GM21515 (cell line): Measurements from ENCODE around the gene TOP3B.

Source experiments
- ATAC-seq: cut with Tn5 transposase; IDR thresholded peaks from one replicate; pipeline ENCODE4 v1.9.1; 2021; ENCODE audit not compliant: unreplicated experiment

Gene TOP3B, protein sequence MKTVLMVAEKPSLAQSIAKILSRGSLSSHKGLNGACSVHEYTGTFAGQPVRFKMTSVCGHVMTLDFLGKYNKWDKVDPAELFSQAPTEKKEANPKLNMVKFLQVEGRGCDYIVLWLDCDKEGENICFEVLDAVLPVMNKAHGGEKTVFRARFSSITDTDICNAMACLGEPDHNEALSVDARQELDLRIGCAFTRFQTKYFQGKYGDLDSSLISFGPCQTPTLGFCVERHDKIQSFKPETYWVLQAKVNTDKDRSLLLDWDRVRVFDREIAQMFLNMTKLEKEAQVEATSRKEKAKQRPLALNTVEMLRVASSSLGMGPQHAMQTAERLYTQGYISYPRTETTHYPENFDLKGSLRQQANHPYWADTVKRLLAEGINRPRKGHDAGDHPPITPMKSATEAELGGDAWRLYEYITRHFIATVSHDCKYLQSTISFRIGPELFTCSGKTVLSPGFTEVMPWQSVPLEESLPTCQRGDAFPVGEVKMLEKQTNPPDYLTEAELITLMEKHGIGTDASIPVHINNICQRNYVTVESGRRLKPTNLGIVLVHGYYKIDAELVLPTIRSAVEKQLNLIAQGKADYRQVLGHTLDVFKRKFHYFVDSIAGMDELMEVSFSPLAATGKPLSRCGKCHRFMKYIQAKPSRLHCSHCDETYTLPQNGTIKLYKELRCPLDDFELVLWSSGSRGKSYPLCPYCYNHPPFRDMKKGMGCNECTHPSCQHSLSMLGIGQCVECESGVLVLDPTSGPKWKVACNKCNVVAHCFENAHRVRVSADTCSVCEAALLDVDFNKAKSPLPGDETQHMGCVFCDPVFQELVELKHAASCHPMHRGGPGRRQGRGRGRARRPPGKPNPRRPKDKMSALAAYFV

DNA sequence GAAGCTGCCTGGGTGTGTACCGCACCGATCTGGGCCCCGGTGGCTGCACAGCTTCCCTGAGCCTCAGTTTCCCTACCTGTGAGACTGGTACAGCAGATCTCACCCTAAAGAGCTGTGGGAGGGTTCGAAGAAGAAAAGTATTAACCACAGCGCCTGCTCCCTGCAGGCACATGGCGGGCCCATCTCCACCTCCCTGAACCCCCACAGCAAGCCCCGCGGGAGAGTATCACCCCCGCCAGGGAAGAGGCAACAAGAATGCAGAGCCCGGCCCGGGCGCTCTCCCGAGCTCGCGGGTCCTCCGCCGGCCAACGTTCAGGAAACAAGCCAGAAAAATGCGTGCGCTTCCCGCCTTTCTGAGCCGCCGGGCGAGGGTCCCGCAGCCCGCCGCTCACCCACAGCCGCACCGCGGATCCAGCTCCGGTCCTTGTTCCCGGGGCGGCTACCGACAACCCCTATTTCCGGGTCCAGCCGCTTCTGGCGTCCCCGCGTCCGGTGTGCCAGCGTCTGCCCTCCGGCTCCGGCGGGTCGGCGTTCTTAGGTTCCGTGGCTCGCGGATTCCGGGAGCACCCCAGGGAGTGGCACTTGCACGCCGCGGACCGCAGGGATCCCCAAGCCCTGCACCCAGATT is at the start of gene TOP3B:
TSS of gene TOP3B (minus strand) at position 450 of the 628 bp plus-strand sequence. CDS start 7,078 bp downstream, outside the sequence.
- ATAC-seq = peak; percentile 69

DNA sequence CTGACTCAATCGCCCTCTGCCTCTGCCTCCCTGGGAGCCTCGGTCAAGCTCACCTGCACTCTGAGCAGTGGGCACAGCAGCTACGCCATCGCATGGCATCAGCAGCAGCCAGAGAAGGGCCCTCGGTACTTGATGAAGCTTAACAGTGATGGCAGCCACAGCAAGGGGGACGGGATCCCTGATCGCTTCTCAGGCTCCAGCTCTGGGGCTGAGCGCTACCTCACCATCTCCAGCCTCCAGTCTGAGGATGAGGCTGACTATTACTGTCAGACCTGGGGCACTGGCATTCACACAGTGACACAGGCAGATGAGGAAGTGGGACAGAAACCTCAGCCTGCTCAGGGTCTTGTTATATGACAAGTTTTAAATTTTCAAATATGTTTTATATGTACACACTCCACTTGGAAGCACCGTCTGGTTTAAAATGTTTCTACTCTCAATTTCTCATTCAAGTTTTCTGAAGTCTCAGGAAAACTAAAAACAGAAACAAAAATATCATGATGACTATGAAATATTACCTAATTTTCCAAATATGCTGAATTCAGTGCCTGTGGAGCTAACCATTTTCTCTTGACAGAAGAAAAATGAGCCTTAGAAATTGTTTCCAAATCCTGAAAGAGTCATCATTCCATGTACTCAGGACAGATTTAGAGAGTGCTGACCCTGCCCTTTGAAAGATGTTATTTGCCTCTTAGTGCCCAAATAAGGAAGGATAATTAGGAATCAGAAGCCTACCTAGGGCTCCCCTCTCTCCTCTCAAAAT is 48.8 kb upstream of the TOP3B start:
- ATAC-seq = no peak

DNA sequence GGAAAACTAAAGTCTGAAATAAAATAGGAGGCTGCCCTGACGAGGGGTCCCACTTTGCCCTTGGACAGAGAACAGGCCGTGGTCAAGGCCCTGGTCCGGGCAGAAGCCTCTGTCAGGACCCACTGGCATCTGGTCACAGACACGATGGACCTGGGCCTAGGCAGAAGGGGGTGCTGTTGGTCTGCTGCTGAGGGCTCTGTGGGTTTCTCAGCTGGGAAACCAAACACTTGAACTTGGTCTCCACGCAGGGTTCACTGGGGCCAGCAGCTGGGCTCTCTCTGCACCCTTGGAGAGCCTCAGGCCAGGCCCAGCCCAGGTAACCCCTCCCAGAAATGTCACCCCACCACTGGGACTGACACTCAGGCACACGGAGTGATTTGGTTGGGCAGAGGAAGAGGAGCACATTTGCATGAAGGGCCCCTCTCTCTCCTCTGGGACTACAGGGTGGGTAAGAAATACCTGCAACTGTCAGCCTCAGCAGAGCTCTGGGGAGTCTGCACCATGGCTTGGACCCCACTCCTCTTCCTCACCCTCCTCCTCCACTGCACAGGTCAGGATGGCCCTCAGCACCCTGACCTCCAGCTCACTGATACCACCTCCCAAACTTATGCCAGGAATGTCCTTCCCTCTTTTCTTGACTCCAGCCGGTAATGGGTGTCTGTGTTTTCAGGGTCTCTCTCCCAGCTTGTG is 48.1 kb upstream of the TOP3B start:
- ATAC-seq = peak; percentile 44

DNA sequence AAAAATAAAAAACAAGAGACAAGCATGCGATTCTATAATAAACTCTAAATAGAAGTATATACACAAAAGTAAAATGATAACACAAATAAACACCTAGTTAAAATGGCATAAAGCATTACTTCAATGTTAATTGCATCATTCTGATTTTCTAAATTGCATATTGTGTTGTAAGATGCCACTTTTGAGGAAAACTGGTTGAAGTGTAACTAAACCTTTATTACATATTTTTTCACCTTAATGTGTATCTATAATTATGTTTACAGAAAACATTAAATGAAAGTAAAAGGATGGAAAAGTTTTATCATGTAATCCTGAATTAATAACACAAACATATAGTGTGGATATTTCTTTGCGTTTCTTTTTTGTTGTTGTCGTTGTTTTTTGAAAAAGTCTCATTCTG is 45.4 kb upstream of the TOP3B start:
- no peak for ATAC-seq

DNA sequence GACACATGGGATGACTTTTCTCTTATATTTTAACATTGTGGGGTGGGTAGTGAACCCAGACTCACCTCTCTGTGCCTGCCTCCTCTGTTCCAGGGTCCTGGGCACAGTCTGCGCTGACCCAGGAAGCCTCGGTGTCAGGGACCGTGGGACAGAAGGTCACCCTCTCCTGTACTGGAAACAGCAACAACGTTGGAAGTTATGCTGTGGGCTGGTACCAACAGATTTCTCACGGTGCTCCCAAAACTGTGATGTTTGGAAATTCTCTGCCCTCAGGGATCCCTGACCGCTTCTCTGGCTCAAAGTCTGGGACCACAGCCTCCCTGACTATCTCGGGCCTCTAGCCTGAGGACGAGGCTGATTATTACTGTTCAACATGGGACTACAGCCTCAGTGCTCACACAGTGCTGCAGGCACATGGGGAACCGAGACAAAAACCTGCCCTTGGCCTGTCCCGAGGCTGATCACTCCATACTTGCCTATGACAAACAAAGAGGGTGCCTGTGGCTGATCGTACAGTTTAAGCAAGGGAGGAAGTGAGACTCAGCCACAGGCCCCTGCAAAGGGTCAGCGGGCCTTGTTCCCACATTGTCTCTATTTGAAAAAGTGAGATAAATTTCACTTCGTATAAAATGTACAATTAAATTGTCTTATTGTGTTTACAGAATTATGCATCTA is 43.7 kb upstream of the TOP3B start:
- ATAC-seq = peak; percentile 53

DNA sequence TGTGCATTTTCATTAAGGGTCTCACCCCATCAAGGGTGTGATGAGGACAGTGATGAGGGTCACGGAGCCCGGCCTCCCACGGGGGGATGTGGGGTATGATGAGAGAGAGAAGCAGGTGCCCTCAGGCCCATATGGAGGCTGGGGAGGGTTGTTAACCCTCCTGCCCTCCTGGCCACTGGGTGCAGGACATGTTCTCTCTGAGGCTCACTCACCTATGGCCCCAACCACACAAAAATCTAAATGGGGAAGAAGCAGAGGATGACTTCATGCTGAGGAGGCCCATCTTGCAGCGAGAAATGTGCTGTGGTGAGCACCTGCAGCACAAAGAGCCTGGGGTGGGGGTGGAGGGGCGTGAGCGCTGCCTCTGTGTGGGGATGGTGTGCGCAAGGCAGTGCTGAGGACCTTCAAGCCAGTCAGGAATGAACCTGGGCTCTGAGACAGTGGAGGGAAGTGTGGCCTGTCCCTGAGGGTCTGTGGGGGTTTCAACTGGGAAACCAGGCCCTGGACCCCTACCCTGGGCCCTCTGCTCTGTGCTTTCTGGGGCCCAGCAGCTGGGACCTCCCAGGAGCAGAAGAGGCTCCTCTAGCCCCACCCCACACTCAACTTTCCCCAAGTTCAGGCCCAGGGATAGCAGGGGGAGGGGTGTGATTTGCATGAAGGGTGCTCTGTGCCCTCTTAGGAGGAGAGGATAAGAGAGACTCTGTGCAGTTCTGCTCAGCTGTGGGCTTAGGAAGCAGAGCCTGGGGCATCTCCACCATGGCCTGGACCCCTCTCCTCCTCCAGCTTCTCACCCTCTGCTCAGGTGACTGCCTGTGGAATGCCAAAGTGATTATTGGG is 43.0 kb upstream of the TOP3B start:
- no peak for ATAC-seq

DNA sequence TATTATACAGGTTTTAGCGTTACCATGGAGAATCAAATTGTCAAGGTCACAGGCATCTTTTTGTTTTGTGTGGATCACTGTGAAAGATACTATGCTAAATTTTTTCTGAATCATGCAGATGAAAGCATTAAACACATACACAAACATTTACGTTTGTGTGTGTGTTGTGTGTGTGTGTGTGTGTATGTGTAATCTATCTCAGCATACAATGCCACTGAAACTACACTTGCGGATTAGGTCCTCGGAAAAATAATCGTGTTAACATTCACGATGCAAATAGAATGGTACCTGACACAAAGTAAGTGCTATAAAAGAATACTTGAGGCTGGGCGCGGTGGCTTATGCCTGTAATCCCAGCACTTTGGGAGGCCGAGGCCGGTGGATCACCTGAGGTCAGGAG is 41.9 kb upstream of the TOP3B start:
- no peak for ATAC-seq

DNA sequence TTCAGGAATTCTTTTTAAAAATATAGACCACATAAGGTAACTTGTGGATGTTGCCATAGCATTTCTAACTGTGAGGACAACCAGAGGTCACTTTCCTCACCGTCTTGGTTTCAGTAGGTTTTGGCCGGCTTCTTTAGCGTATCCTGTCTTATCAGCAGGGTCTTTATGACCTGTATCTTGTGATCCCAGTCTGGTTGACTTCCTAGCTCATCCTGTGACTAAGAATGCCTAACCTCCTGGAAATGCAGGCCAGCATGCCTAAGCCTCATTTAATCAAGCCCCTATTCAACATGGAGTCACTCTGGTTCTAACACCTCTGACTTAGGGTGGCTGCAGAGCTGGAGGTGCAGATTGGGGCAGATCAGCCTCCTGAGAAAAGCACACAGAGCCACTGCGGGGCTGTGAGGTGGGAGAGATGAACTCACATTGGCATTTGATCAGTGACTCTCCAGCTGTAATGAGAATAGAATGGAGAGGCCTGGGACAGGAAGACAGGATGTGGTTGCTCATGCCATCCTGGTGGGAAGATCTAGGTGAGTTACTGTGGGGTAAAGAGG is 41.1 kb upstream of the TOP3B start:
- ATAC-seq = no peak

DNA sequence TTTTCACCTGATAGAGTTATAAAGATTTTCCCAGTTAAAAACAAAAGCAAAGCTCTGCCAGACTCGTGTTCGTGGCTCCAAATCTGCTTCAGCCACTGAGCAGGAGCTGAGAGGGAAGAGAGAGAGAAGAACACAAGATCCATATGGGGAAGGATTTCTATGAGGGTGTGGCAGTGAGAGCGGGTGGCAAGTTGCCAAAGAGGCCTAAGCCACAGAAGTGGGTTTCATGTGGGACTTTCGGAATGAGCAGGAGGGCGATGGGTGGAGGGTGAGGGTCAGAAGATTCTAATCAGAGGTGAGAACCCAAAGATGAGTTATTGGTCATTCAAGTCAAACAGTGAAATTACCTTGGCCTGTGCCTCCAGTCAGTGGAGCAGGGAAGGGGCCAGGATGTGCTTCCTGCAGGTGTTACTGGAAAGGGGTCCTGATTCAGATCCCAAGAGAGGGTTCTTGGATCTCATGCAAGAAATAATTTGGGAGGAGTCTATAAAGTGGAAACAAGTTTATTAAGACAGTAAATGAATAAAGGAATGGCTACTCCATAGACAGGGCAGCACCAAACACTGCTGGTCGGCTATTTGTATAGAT is 40.5 kb upstream of the TOP3B start:
- no peak for ATAC-seq

DNA sequence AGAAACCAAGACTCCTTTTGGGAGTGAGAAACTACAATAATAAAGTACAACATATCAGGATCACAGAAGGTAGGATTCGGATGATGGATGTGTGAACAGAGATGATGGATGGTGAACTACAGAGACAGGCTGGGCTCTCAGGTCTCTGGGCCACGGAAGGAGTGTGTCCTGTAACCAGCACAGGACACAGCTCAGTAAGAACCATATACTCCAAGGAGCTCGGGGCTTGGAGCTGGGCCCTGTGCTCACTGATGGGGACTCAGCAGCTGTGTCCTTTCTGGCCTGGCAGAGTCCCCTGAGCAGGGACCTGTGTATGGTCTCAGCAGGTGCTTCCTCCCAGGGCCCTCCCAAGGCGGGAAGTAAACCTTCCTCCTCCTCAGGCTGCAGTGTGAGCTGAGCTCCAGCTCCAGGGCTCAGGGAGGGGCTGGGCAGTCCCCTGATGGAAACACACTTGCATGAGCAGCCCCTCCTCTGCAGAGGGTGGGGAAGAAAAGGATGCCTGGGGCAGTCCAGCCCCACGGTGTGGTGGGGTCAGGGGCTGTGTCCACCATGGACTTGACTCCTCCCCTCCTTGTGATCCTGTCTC is 39.8 kb upstream of the TOP3B start:
- ATAC-seq = no peak

DNA sequence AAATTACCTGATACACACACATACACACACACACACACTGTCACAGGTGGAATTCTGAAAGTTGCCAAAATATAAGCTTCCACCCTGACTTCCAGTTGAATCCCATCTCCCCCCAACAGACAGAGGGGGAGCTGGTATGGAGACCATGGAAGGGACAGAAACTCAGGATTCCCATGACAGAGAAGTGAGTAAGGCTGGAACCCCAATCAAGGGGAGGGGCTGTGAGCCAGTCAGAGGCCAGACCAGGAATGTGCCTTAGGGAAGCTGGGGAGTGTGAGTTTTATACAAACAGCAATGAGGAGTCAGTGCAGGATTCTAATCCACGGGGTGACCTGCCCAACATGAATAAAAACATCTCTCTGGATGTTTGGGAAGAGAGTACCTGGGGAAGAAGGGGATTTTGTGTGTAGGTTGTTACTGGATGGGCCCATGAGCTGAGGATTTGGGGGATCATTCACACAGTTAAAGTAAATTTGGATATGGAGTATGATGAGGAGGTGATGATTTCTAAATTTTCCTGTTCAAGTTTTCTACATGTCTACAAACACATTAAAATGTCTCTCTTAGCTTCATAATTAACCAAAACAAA is 38.7 kb upstream of the TOP3B start:
- no peak for ATAC-seq

DNA sequence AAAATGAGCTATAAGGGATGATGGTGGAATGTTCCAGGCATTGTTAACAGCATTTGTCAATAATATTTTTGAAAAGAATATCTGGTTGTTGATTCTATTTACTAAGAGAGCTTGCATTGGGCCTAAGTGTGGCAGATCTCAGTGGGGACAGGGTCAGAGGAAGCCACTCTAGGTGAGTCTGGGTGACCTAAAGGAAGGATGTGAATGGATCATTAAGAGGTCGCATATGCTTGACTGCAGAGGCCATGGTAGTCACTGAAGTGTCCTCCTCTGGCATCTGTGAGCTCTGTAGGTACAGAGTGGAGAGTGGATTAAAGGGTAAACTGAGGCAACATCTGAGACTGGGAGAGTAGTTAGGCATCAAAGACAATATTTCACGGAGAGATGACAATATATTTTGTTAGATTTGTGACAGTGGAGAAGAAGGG is 37.9 kb upstream of the TOP3B start:
- no peak for ATAC-seq

DNA sequence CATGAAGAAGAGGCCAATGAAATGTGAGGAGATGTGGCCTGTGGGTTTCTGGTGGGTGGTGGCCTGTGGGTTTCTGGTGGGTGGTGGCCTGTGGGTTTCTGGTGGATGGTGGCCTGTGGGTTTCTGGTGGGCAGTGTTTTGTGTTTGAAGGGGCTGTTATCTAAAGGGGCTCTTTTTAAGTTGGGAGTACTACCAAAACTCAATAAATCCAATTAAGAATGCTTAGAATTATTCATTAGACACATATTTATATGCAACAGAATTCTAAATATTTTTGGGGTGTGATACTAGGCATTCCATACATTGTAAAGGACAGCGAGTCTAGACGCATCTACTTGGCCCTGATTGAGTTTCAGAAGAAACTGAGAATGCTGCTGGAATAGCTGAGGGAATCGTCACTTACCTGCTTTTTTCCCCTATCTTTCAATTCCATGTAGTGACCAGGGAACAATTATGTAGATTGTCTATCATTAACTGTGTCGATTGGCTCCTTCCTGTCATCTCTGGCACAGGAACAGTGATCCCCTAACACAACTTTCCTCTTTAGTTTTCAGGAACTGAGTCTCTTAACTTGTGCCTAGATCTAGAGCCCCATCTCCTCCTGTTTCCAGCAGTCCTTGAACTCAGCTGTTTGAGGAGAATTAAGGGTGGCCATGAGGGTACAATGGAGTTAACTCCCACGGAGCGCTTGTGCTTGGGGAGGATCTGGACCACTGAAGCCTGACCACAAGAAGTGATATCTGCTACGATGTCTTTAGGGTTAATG is 37.3 kb upstream of the TOP3B start:
- no peak for ATAC-seq

DNA sequence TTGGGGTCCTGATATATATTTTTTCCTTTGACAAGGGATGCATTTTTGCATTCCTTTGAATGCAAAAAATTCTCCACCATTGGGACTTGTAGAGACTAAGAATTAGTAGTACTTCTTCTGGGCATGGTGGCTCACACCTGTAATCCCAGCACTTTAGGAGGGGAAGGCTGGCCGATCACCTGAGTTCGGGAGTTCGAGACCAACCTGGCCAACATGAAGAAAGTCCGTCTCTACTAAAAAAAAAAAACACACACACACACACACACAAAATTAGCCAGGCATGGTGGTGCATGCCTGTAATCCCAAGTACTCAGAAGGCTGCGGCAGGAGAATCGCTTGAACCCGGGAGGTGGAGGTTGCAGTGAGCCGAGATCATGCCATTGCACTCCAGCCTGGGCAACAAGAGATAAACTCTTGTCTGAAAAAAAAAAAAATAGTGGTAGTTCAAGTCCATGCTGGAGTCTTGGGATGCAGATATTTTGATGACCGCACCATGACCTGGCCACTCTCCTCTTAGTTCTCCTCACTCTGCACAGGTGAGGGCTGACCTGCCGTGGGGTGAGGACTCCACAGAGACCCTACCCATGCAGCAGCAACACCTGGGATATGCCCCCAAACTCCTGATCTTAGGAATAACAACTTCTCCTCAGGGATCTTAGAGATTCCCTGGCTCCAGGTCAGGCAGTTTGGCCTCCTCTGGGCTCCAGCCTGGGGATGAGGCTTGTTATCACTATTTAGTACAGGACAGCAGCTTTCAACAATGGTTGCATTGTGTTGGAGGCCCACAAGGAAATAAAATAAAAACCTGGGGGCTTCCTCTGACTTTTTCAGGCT is 36.5 kb upstream of the TOP3B start:
- no peak for ATAC-seq

DNA sequence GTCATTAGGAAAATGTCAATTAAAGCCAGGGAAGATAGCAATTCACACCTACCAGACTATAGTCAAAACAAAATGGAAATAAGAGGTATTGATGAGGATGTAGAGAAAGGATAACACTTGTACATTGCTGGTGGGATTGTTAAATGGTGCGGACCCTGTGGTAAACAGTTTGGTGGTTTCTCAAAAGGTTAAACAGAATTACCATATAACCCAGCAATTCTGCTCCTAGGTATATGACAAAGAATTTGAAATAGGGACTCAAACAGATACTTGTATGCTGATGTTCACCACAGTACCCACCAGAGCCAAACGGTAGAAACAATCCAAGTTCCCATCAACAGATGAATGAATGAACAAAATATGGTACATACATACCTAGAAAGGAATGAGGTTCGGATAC is 33.0 kb upstream of the TOP3B start:
- no peak for ATAC-seq

DNA sequence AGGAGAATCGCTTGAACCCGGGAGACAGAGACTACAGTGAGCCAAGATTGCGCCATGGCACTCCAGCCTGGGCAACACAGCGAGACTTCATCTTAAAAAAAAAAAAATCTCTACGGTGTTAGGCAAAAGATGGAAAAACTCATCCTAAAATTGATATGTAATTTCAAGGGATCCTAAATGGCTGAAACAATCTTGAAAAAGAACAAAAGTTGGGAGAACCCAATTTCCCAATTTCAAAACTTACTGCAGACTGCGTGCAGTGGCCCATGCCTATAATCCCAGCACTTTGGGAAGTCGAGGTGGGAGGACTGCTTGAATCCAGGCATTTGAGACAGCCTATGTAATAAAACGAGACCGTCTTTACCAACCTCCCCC is 31.7 kb upstream of the TOP3B start:
- ATAC-seq = no peak
